Neural progenitor cell (in vitro differentiated cells): ENCODE data around the gene RABAC1. TPM values are rescaled to one million over a fixed set of nuclear protein-coding genes. Genes with fewer than 3 reads are reported as not detected.

Source experiments
- DNase-seq: peaks from one replicate; pipeline ENCODE4 v3.0.0-alpha.2; 2016; ENCODE audit warnings: low spot score
- H2AFZ ChIP-seq: fragments of 200-600 bp; sonication (generic); replicated peaks from 2 replicates; pipeline ENCODE4 v1.6.1; 2016; ENCODE audit warnings: antibody characterized with exemption
- H3F3A ChIP-seq: fragments of 200-600 bp; sonication (generic); 2 replicates; pipeline ENCODE4 v1.6.1; 2016; ENCODE audit warnings: antibody characterized with exemption, low read depth
- H3K27ac ChIP-seq: fragments of 200-600 bp; sonication (generic); 2 replicates; pipeline ENCODE4 v1.5.1; 2016; ENCODE audit warnings: mild to moderate bottlenecking
- H3K27me3 ChIP-seq: fragments of 200-600 bp; sonication (generic); 2 replicates; pipeline ENCODE4 v1.6.1; 2016; ENCODE audit warnings: mild to moderate bottlenecking, moderate library complexity
- H3K36me3 ChIP-seq: fragments of 200-600 bp; sonication (generic); 2 replicates; pipeline ENCODE4 v1.5.1; 2016
- H3K4me1 ChIP-seq: fragments of 200-600 bp; sonication (generic); 2 replicates; pipeline ENCODE4 v1.6.1; 2016; ENCODE audit warnings: mixed run types
- H3K4me2 ChIP-seq: fragments of 200-600 bp; sonication (generic); 2 replicates; pipeline ENCODE4 v1.6.1; 2016
- H3K4me3 ChIP-seq: fragments of 200-600 bp; sonication (generic); 2 replicates; pipeline ENCODE4 v1.5.1; 2016
- H3K79me2 ChIP-seq: fragments of 200-600 bp; sonication (generic); 2 replicates; pipeline ENCODE4 v1.6.1; 2016; ENCODE audit warnings: low read depth
- H3K9ac ChIP-seq: fragments of 200-600 bp; sonication (generic); 2 replicates; pipeline ENCODE4 v1.6.1; 2016
- H3K9me3 ChIP-seq: fragments of 200-600 bp; sonication (generic); 2 replicates; pipeline ENCODE4 v1.5.1; 2016; ENCODE audit warnings: low read depth
- H4K20me1 ChIP-seq: fragments of 200-600 bp; sonication (generic); 2 replicates; pipeline ENCODE4 v1.6.1; 2016; ENCODE audit warnings: low read depth
- H3K27ac Mint-ChIP-seq: 3 replicates; pipeline ENCODE4 v1.8.0; 2021; ENCODE audit warnings: mixed read lengths
- H3K27me3 Mint-ChIP-seq: 2 replicates; pipeline ENCODE4 v1.8.0; 2022; ENCODE audit warnings: low read depth, mild to moderate bottlenecking, inconsistent platforms, moderate library complexity, mixed read lengths; ENCODE audit not compliant: insufficient read depth
- H3K36me3 Mint-ChIP-seq: 3 replicates; pipeline ENCODE4 v1.8.0; 2021; ENCODE audit warnings: mixed read lengths
- H3K4me1 Mint-ChIP-seq: 3 replicates; pipeline ENCODE4 v1.8.0; 2021; ENCODE audit warnings: mixed read lengths
- H3K4me3 Mint-ChIP-seq: 3 replicates; pipeline ENCODE4 v1.8.0; 2021; ENCODE audit warnings: mild to moderate bottlenecking, moderate library complexity, mixed read lengths
- H3K9me3 Mint-ChIP-seq: 3 replicates; pipeline ENCODE4 v1.8.0; 2020; ENCODE audit warnings: mixed read lengths
- CTCF ChIP-seq: fragments of 200-600 bp; sonication (generic); IDR thresholded peaks from 2 replicates; pipeline ENCODE4 v1.5.1; 2017; ENCODE audit warnings: antibody characterized with exemption, mild to moderate bottlenecking
- EZH2 ChIP-seq: fragments of 200-600 bp; sonication (generic); IDR thresholded peaks from 2 replicates; pipeline ENCODE4 v1.6.1; 2017; ENCODE audit warnings: antibody characterized with exemption, mild to moderate bottlenecking, moderate library complexity
- EZH2phosphoT487 ChIP-seq: fragments of 200-600 bp; sonication (generic); IDR thresholded peaks from 2 replicates; pipeline ENCODE4 v1.6.1; 2017; ENCODE audit warnings: antibody characterized with exemption
- total RNA-seq: library from RNA; depleted of rRNA; stranded (reverse); fragments of >200 nt; gene quantifications from 2 replicates; pipeline ENCODE4 v1.2.3, GENCODE V29; 2015; ENCODE audit warnings: low replicate concordance

Gene RABAC1
- total RNA-seq, 1 donor from 2014 or later, result 33.1 TPM

- Histone ChIP-seq H3K9me3 (no peaks in the 10 kb centered on the region), H3K27ac (no peak overlapping the region), H3F3A (peaks cover 31% of the 10 kb centered on the region), H3K79me2 (no peaks in the 10 kb centered on the region), H3K4me2 (peak overlapping the region; percentile 74), H3K27me3 (peaks cover 89% of the 10 kb centered on the region), H4K20me1 (peaks cover 60% of the 10 kb centered on the region), H3K36me3 (no peaks in the 10 kb centered on the region), H3K9ac (no peak overlapping the region), H2AFZ (no peak overlapping the region), H3K4me1 (peaks cover 4% of the 10 kb centered on the region), H3K4me3 (peak overlapping the region; percentile 39)
- no peaks in the 10 kb centered on the region for H3K36me3 Mint-ChIP-seq
- peak overlapping the region; percentile 72 for H3K4me3 Mint-ChIP-seq
- TF ChIP-seq EZH2 (peak; percentile 30), EZH2phosphoT487 (peak; percentile 47), CTCF (peak; percentile 79)
- H3K27me3 Mint-ChIP-seq, result peaks cover 59% of the 10 kb centered on the region
- H3K27ac Mint-ChIP-seq, result no peak overlapping the region
- peak; percentile 92 for DNase-seq
- peaks cover 2% of the 10 kb centered on the region for H3K9me3 Mint-ChIP-seq
- peaks cover 38% of the 10 kb centered on the region for H3K4me1 Mint-ChIP-seq
Observed at GRCh38 chr19:41998246-41999020, 39.3 kb upstream of the RABAC1 start.

- Histone ChIP-seq H3K79me2 (no peaks in the 10 kb centered on the region), H3K4me3 (no peak overlapping the region), H3F3A (peaks cover 31% of the 10 kb centered on the region), H4K20me1 (peaks cover 60% of the 10 kb centered on the region), H3K4me1 (peaks cover 4% of the 10 kb centered on the region), H3K27me3 (peaks cover 95% of the 10 kb centered on the region), H3K36me3 (no peaks in the 10 kb centered on the region), H3K9me3 (no peaks in the 10 kb centered on the region), H3K4me2 (peak overlapping the region; percentile 22), H3K9ac (no peak overlapping the region), H3K27ac (no peak overlapping the region), H2AFZ (no peak overlapping the region)
- H3K9me3 Mint-ChIP-seq, result peaks cover 2% of the 10 kb centered on the region
- no peak for TF ChIP-seq CTCF
- peak; percentile 30 for TF ChIP-seq EZH2
- peak overlapping the region; percentile 72 for H3K4me3 Mint-ChIP-seq
- DNase-seq, result no peak
- peaks cover 62% of the 10 kb centered on the region for H3K27me3 Mint-ChIP-seq
- no peak overlapping the region for H3K27ac Mint-ChIP-seq
- H3K36me3 Mint-ChIP-seq, result no peaks in the 10 kb centered on the region
- peaks cover 42% of the 10 kb centered on the region for H3K4me1 Mint-ChIP-seq
Observed at GRCh38 chr19:41997851-41998229, 38.7 kb upstream of the RABAC1 start.

GRCh38 chr19:41997121-41997850, 38.2 kb upstream of the RABAC1 start:
- Mint-ChIP-seq H3K9me3 (peaks cover 2% of the 10 kb centered on the region), H3K4me3 (peak overlapping the region; percentile 72), H3K36me3 (no peaks in the 10 kb centered on the region), H3K4me1 (peaks cover 47% of the 10 kb centered on the region), H3K27ac (no peak overlapping the region), H3K27me3 (peaks cover 66% of the 10 kb centered on the region)
- Histone ChIP-seq H3K9me3 (no peaks in the 10 kb centered on the region), H3K36me3 (no peaks in the 10 kb centered on the region), H3K9ac (no peak overlapping the region), H3K27ac (no peak overlapping the region), H3K4me2 (peak overlapping the region; percentile 42), H2AFZ (no peak overlapping the region), H3K27me3 (peaks cover 100% of the 10 kb centered on the region), H3F3A (peaks cover 34% of the 10 kb centered on the region), H3K79me2 (no peaks in the 10 kb centered on the region), H4K20me1 (peaks cover 60% of the 10 kb centered on the region), H3K4me3 (no peak overlapping the region), H3K4me1 (peaks cover 4% of the 10 kb centered on the region)
- DNase-seq, result peak; percentile 90
- TF ChIP-seq EZH2 (peak; percentile 3), EZH2phosphoT487 (no peak)
